ENCODE results near the gene PTPRM.

DNA sequence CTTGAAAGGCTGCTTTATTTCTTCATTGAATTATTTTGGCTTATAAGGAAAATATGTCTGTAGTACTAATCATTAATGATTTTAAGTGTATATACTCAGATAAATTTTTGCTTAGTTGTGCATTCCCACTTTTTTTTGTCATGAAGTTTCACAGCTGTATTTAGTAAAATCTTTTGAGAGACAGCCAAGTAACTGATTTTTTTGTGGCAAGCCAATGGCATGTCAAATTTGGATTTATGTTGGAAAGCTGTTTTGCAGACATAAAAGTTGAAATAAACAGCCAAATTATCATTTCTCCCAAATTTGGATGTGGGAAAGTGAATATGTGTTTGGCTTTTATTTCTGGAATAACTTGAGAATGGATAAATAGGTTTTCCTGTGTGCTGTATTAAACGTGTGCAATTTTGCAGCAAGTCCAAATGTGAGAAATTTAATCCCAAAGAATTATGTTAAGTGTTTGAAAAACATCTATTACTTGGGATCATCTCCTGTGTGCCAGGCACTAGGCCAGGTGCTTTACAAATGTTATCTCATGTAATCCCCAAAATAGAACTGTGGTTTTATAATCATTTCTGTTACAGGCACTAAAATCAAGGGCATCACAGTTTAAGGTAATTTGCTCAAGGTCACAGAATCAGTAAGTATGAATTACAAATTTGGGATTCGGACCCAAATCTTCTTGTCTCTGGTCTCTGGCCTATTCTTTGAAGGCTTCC, 160.4 kb downstream of the PTPRM start:
- TF ChIP-seq, protein P1, sequence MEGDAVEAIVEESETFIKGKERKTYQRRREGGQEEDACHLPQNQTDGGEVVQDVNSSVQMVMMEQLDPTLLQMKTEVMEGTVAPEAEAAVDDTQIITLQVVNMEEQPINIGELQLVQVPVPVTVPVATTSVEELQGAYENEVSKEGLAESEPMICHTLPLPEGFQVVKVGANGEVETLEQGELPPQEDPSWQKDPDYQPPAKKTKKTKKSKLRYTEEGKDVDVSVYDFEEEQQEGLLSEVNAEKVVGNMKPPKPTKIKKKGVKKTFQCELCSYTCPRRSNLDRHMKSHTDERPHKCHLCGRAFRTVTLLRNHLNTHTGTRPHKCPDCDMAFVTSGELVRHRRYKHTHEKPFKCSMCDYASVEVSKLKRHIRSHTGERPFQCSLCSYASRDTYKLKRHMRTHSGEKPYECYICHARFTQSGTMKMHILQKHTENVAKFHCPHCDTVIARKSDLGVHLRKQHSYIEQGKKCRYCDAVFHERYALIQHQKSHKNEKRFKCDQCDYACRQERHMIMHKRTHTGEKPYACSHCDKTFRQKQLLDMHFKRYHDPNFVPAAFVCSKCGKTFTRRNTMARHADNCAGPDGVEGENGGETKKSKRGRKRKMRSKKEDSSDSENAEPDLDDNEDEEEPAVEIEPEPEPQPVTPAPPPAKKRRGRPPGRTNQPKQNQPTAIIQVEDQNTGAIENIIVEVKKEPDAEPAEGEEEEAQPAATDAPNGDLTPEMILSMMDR (conservative IDR thresholded peaks at IDR 0.05; ENCODE audit: low read depth, low read length) = no peak
- TF ChIP-seq POLR2A (IDR thresholded peaks at IDR 0.05; ENCODE audit: low read depth, low read length) (no peak), BHLHE40 (IDR thresholded peaks at IDR 0.05; ENCODE audit: low read depth, low read length) (no peak), RCOR1 (IDR thresholded peaks at IDR 0.05; ENCODE audit: insufficient replicate concordance, low read length) (no peak), RAD21 (IDR thresholded peaks at IDR 0.05; ENCODE audit: low read length) (no peak), MXI1 (IDR thresholded peaks at IDR 0.05; ENCODE audit: borderline replicate concordance, low read depth, low read length) (no peak), CEBPB (IDR thresholded peaks at IDR 0.05; ENCODE audit: low read depth, low read length) (no peak), CHD1 (IDR thresholded peaks at IDR 0.05; ENCODE audit: low read depth, low read length) (no peak), SMC3 (IDR thresholded peaks at IDR 0.05; ENCODE audit: low read depth, low read length) (no peak), MAZ (IDR thresholded peaks at IDR 0.05; ENCODE audit: borderline replicate concordance, low read depth, low read length) (no peak), FOS (IDR thresholded peaks at IDR 0.05; ENCODE audit: low read depth, low read length) (no peak)
